H1 (cell line): ENCODE data around the gene BBS9. TPM values are rescaled to one million over a fixed set of nuclear protein-coding genes. Genes with fewer than 3 reads are reported as not detected.

Source experiments
- CTCF ChIA-PET: fragments of 300-600 bp; sonication (Branson Sonifier 250); formaldehyde crosslinking; loops from one replicate; lab custom pipeline; 2021; ENCODE audit not compliant: partially characterized antibody; lab: Charles Lee
- POLR2A ChIA-PET: fragments of 300-600 bp; sonication (Branson Sonifier 250); formaldehyde crosslinking; loops from one replicate; lab custom pipeline; 2021; ENCODE audit warnings: inconsistent platforms; ENCODE audit not compliant: partially characterized antibody; lab: Charles Lee
- DNase-seq, 2 experiments: peaks; one replicate each; pipeline versions ENCODE4 v3.0.0 to v3.0.0-alpha.2; 2010 to 2022; ENCODE audit warnings: low spot score in 2 of 2, low read depth in 1 of 2, mixed read lengths in 1 of 2
- FAIRE-seq: peaks from 2 replicates; lab custom pipeline; 2011; peaks lifted over from hg19 to GRCh38; lab: Jason Lieb, UNC
- H2AFZ ChIP-seq: 2 replicates; pipeline ENCODE4 v1.8.1; 2012; ENCODE audit warnings: low read length, inconsistent platforms
- H2AK5ac ChIP-seq: 2 replicates; pipeline ENCODE4 v1.6.1; 2013; ENCODE audit warnings: low read depth, low read length
- H2BK120ac ChIP-seq: replicated peaks from 2 replicates; pipeline ENCODE3; 2013; ENCODE audit warnings: low read depth, low read length, inconsistent platforms
- H2BK12ac ChIP-seq: 2 replicates; pipeline ENCODE4 v1.6.1; 2013; ENCODE audit warnings: low read depth, low read length
- H2BK15ac ChIP-seq: 2 replicates; pipeline ENCODE4 v1.6.1; 2013; ENCODE audit warnings: low read length
- H2BK20ac ChIP-seq: 2 replicates; pipeline ENCODE4 v1.6.1; 2013; ENCODE audit warnings: low read length
- H2BK5ac ChIP-seq: 2 replicates; pipeline ENCODE4 v1.6.1; 2013; ENCODE audit warnings: low read depth, low read length
- H3K14ac ChIP-seq: 2 replicates; pipeline ENCODE4 v1.6.1; 2013; ENCODE audit warnings: inconsistent platforms; ENCODE audit not compliant: insufficient read length
- H3K18ac ChIP-seq: 2 replicates; pipeline ENCODE4 v1.6.1; 2013; ENCODE audit warnings: low read length; ENCODE audit errors: extremely low read depth
- H3K23ac ChIP-seq: 2 replicates; pipeline ENCODE4 v1.6.1; 2013; ENCODE audit warnings: inconsistent platforms; ENCODE audit not compliant: insufficient read length
- H3K23me2 ChIP-seq: 2 replicates; pipeline ENCODE4 v1.6.1; 2013; ENCODE audit warnings: low read depth, low read length
- H3K27ac ChIP-seq: 2 replicates; pipeline ENCODE4 v1.6.1; 2011; ENCODE audit warnings: low read depth, low read length, inconsistent platforms
- H3K27me3 ChIP-seq, 4 experiments: replicated peaks in 1 of 4; 1 replicate in 1 of 4; 2 replicates in 3 of 4; pipeline versions ENCODE4 v1.6.1 to v1.8.1; 2011 to 2013; ENCODE audit warnings: low read length in 3 of 4, mild to moderate bottlenecking in 3 of 4, inconsistent platforms in 2 of 4, mixed read lengths in 2 of 4, moderate library complexity in 1 of 4; ENCODE audit not compliant: control insufficient read depth in 3 of 4, insufficient read depth in 3 of 4; ENCODE audit errors: extremely low read depth in 1 of 4
- H3K36me3 ChIP-seq, 4 experiments: 2 replicates each; pipeline versions ENCODE4 v1.6.1 to v1.8.1; 2011 to 2013; ENCODE audit warnings: mild to moderate bottlenecking in 4 of 4, low read length in 3 of 4, moderate library complexity in 2 of 4, control low read depth in 1 of 4, inconsistent platforms in 1 of 4; ENCODE audit not compliant: insufficient read depth in 4 of 4, control insufficient read depth in 2 of 4
- H3K4ac ChIP-seq: replicated peaks from 2 replicates; pipeline ENCODE3; 2013; ENCODE audit warnings: low read length, low read depth, mixed read lengths, inconsistent platforms; ENCODE audit not compliant: insufficient read length
- H3K4me1 ChIP-seq, 4 experiments: replicated peaks in 1 of 4; 1 replicate in 1 of 4; 2 replicates in 3 of 4; pipeline versions ENCODE4 v1.6.1 to v1.8.1; 2011 to 2013; ENCODE audit warnings: low read length in 3 of 4, inconsistent platforms in 2 of 4, mixed read lengths in 1 of 4; ENCODE audit not compliant: insufficient read depth in 4 of 4, control insufficient read depth in 3 of 4
- H3K4me2 ChIP-seq, 2 experiments: 2 replicates each; pipeline versions ENCODE4 v1.6.1 to v1.8.1; 2011 to 2013; ENCODE audit warnings: low read depth in 2 of 2, low read length in 2 of 2, control low read depth in 1 of 2, inconsistent platforms in 1 of 2, mild to moderate bottlenecking in 1 of 2; ENCODE audit not compliant: insufficient read depth in 1 of 2
- H3K4me3 ChIP-seq, 4 experiments: fragments of 200-600, 300-600 bp in 1 of 4; sonication (generic), shearing (Covaris generic), sonication (Bioruptor Twin) in 1 of 4; 2 replicates each; pipeline versions ENCODE4 v1.5.1 to v1.8.1; 2011 to 2016; ENCODE audit warnings: low read length in 4 of 4, low read depth in 3 of 4, control low read depth in 2 of 4, inconsistent platforms in 2 of 4, mild to moderate bottlenecking in 2 of 4, mixed read lengths in 1 of 4, moderate library complexity in 1 of 4; ENCODE audit not compliant: insufficient read depth in 2 of 4; ENCODE audit errors: extremely low read depth in 1 of 4
- H3K56ac ChIP-seq: replicated peaks from 2 replicates; pipeline ENCODE3; 2013; ENCODE audit warnings: low read depth, mild to moderate bottlenecking, mixed read lengths, low read length, inconsistent platforms; ENCODE audit not compliant: insufficient read length
- H3K79me1 ChIP-seq: 2 replicates; pipeline ENCODE4 v1.6.1; 2013; ENCODE audit warnings: low read depth, low read length, control low read depth
- H3K79me2 ChIP-seq, 2 experiments: 2 replicates each; pipeline versions ENCODE4 v1.6.1 to v1.8.1; 2012 to 2013; ENCODE audit warnings: low read length in 2 of 2, mild to moderate bottlenecking in 2 of 2, inconsistent platforms in 1 of 2; ENCODE audit not compliant: insufficient read depth in 2 of 2, control insufficient read depth in 1 of 2
- H3K9ac ChIP-seq, 4 experiments: replicated peaks in 1 of 4; 1 replicate in 1 of 4; 2 replicates in 3 of 4; pipeline versions ENCODE4 v1.6.1 to v1.8.1; 2011 to 2013; ENCODE audit warnings: low read depth in 3 of 4, low read length in 3 of 4, control low read depth in 2 of 4, mild to moderate bottlenecking in 2 of 4, moderate library complexity in 2 of 4, inconsistent platforms in 1 of 4; ENCODE audit errors: extremely low read depth in 1 of 4
- H3K9me3 ChIP-seq, 2 experiments: 2 replicates each; pipeline versions ENCODE4 v1.6.1 to v1.8.1; 2012 to 2013; ENCODE audit warnings: mild to moderate bottlenecking in 2 of 2, moderate library complexity in 2 of 2, control low read depth in 1 of 2, inconsistent platforms in 1 of 2, low read depth in 1 of 2, low read length in 1 of 2, mixed read lengths in 1 of 2; ENCODE audit not compliant: insufficient read depth in 2 of 2
- H4K20me1 ChIP-seq, 2 experiments: replicated peaks in 1 of 2; 2 replicates each; pipeline versions ENCODE3 to v1.8.1; 2011 to 2013; ENCODE audit warnings: inconsistent platforms in 2 of 2, low read length in 2 of 2, mild to moderate bottlenecking in 1 of 2; ENCODE audit not compliant: insufficient read depth in 2 of 2, control insufficient read depth in 1 of 2
- H4K5ac ChIP-seq: 2 replicates; pipeline ENCODE4 v1.6.1; 2013; ENCODE audit warnings: low read length, low read depth, mixed read lengths, inconsistent platforms; ENCODE audit not compliant: insufficient read length
- H4K8ac ChIP-seq: 2 replicates; pipeline ENCODE4 v1.8.0; 2013; ENCODE audit warnings: mild to moderate bottlenecking, moderate library complexity, low read length, inconsistent platforms; ENCODE audit not compliant: insufficient read depth; ENCODE audit errors: extremely low read depth
- H4K91ac ChIP-seq: replicated peaks from 2 replicates; pipeline ENCODE3; 2013; ENCODE audit warnings: low read length, mixed read lengths, inconsistent platforms; ENCODE audit not compliant: insufficient read length
- BCL11A ChIP-seq, 2 experiments: IDR thresholded peaks; one replicate each; pipeline ENCODE4 v1.6.1; 2011; ENCODE audit warnings: low read depth in 2 of 2, low read length in 2 of 2, mild to moderate bottlenecking in 2 of 2
- CBX5 ChIP-seq: fragments of 300-800, 300-1000 bp; sonication (generic); IDR thresholded peaks from 2 replicates; pipeline ENCODE4 v1.7.1; 2016; ENCODE audit warnings: antibody characterized with exemption, low read length, low read depth
- CHD2 ChIP-seq: IDR thresholded peaks from 2 replicates; pipeline ENCODE4 v1.6.1; 2012; ENCODE audit warnings: low read length, improper control_type of control experiment
- CREB1 ChIP-seq: IDR thresholded peaks from 2 replicates; pipeline ENCODE4 v1.6.1; 2012; ENCODE audit warnings: inconsistent platforms
- EP300 ChIP-seq, 2 experiments: IDR thresholded peaks; 1 replicate in 1 of 2; 2 replicates in 1 of 2; pipeline ENCODE4 v1.6.1; 2011 to 2012; ENCODE audit warnings: low read depth in 2 of 2, low read length in 2 of 2, mild to moderate bottlenecking in 2 of 2, borderline replicate concordance in 1 of 2, inconsistent platforms in 1 of 2, moderate library complexity in 1 of 2
- EZH2 ChIP-seq: fragments of 200-600 bp; sonication (generic); IDR thresholded peaks from 2 replicates; pipeline ENCODE4 v1.7.1; 2012; ENCODE audit warnings: low read depth, mild to moderate bottlenecking, moderate library complexity, low read length, inconsistent platforms; ENCODE audit not compliant: severe bottlenecking
- KDM4A ChIP-seq: IDR thresholded peaks from one replicate; pipeline ENCODE4 v1.7.1; 2012; ENCODE audit warnings: low read depth, mild to moderate bottlenecking, moderate library complexity, low read length, inconsistent platforms; ENCODE audit not compliant: severe bottlenecking
- PHF8 ChIP-seq: fragments of 200-600 bp; sonication (generic); conservative IDR thresholded peaks from 2 replicates; pipeline ENCODE4 v1.7.1; 2012; ENCODE audit warnings: low read depth, mild to moderate bottlenecking, inconsistent platforms, low read length, moderate library complexity
- RBBP5 ChIP-seq: IDR thresholded peaks from 2 replicates; pipeline ENCODE4 v1.7.1; 2012; ENCODE audit warnings: low read depth, mild to moderate bottlenecking, inconsistent platforms, low read length, moderate library complexity, borderline replicate concordance
- SIX5 ChIP-seq: IDR thresholded peaks from 2 replicates; pipeline ENCODE4 v1.6.1; 2011; ENCODE audit warnings: mild to moderate bottlenecking, low read depth, low read length
- SP2 ChIP-seq: IDR thresholded peaks from 2 replicates; pipeline ENCODE4 v1.6.1; 2012; ENCODE audit warnings: mild to moderate bottlenecking, low read length, inconsistent platforms
- TAF7 ChIP-seq: optimal IDR thresholded peaks from 2 replicates; pipeline ENCODE3; 2011; ENCODE audit warnings: low read depth, mild to moderate bottlenecking, inconsistent platforms, low read length, moderate library complexity, borderline replicate concordance
- TEAD4 ChIP-seq: IDR thresholded peaks from 2 replicates; pipeline ENCODE4 v1.6.1; 2012; ENCODE audit warnings: low read depth, low read length, inconsistent platforms, mixed read lengths
- YY1 ChIP-seq: IDR thresholded peaks from 2 replicates; pipeline ENCODE4 v1.6.1; 2011; ENCODE audit warnings: low read depth, mild to moderate bottlenecking, low read length
- WGBS, 2 experiments: shearing (Covaris generic) in 1 of 2; methylation state at CpG; one replicate each; pipeline versions ENCODE4 v1.1.6 to v1.1.7; 2013 to 2015; ENCODE audit warnings: low lambda C conversion rate in 2 of 2, mixed read lengths in 2 of 2, inconsistent platforms in 1 of 2, low coverage in 1 of 2, missing lambda C conversion rate in 1 of 2; ENCODE audit not compliant: insufficient replicate concordance in 2 of 2, insufficient coverage in 1 of 2, insufficient read length in 1 of 2; ENCODE audit errors: extremely low coverage in 1 of 2, missing lambda C conversion rate in 1 of 2; 5-methylcytosine and 5-hydroxymethylcytosine counted together
- polyA plus RNA-seq, 7 experiments: library from polyadenylated mRNA; depleted of rRNA in 3 of 7; stranded (reverse) in 5 of 7; unstranded in 2 of 7; fragments of >200 nt in 5 of 7; fragments of 200-250 nt in 2 of 7; gene quantifications; 1 replicate in 5 of 7; 2 replicates in 1 of 7; 4 replicates in 1 of 7; pipeline versions ENCODE4 v1.2.1 to v1.2.3, GENCODE V29; 2011 to 2013; ENCODE audit warnings: missing spikeins in 2 of 7, mixed read lengths in 2 of 7
- total RNA-seq: library from RNA; stranded (reverse); fragmentation: NEBNext Ultra II Directional; extraction: Animal tissue kit (Norgen Biotek cat#: 25700); gene quantifications from 2 replicates; pipeline ENCODE4 v1.2.1, GENCODE V29; 2021

BBS9 gene
- total and polyA plus RNA-seq, 2 of the 8 experiments (the other 6 are each of a cell fraction or from before 2014, with no cell fraction given) = 22.3 to 37.0 TPM

GRCh38 chr7:33554576-33554975 lies 425.2 kb downstream of the BBS9 start:
- no peak overlapping the region for H4K8ac ChIP-seq
- no peak overlapping the region for H3K4ac ChIP-seq
- no peak overlapping the region for H4K5ac ChIP-seq
- no peak overlapping the region for H2BK120ac ChIP-seq
- no peaks in the 10 kb centered on the region for H3K4me1 ChIP-seq
- no peak overlapping the region for H3K4me2 ChIP-seq
- H3K9me3 ChIP-seq = no peaks in the 10 kb centered on the region; a peak in 1 of 4 replicates
- no peak for DNase-seq
- H2BK20ac ChIP-seq = no peak overlapping the region
- no peak for TF ChIP-seq CREB1
- TF ChIP-seq EZH2 = no peak
- no peak for TF ChIP-seq TAF7
- no peak for TF ChIP-seq SP2
- TF ChIP-seq CBX5 = no peak
- TF ChIP-seq BCL11A (IDR thresholded peaks at IDR 0.05; ENCODE audit: low read depth in 2 of 2, low read length in 2 of 2) = no peak
- no peak for TF ChIP-seq SIX5
- TF ChIP-seq EP300 (IDR thresholded peaks at IDR 0.05; ENCODE audit: borderline replicate concordance in 1 of 2, low read depth in 2 of 2, low read length in 2 of 2) = no peak
- no peak for TF ChIP-seq CHD2
- TF ChIP-seq KDM4A = no peak
- no peak for TF ChIP-seq YY1
- TF ChIP-seq PHF8 = no peak
- TF ChIP-seq TEAD4 = no peak
- no peak for TF ChIP-seq RBBP5
- no peaks in the 10 kb centered on the region; a peak in 1 of 8 replicates for H3K36me3 ChIP-seq
- H3K23ac ChIP-seq = no peak overlapping the region
- WGBS, 2 experiments = 83% methylated on average over 4 of the region's 4 CpGs; no CpG with 5 or more reads in 1 of the 2 experiments
- H4K20me1 ChIP-seq = no peaks in the 10 kb centered on the region
- no peak overlapping the region for H2BK12ac ChIP-seq
- no peak overlapping the region for H3K27ac ChIP-seq
- no peak overlapping the region for H2BK5ac ChIP-seq
- H3K9ac ChIP-seq = no peak overlapping the region
- H3K23me2 ChIP-seq = peaks cover 1% of the 10 kb centered on the region; the same call in 1 of the 2 replicates
- H2AK5ac ChIP-seq = no peak overlapping the region
- no peak overlapping the region for H3K4me3 ChIP-seq
- H2BK15ac ChIP-seq = no peak overlapping the region
- no peak overlapping the region for H4K91ac ChIP-seq
- H2AFZ ChIP-seq = no peak overlapping the region
- H3K27me3 ChIP-seq = no peaks in the 10 kb centered on the region
- H3K79me2 ChIP-seq = no peaks in the 10 kb centered on the region
- no peak overlapping the region for H3K14ac ChIP-seq
- H3K56ac ChIP-seq = no peak overlapping the region
- ChIA-PET POLR2A (no interaction called here), CTCF (interaction anchor here (1.2 to 1.5 kb wide), 3 partner anchors 10 to 92 kb away, joined by 3 to 6 read pairs (median 5); no protein-coding TSS in a partner anchor)
- no peak overlapping the region for H3K18ac ChIP-seq
- FAIRE-seq = no peak
- H3K79me1 ChIP-seq = no peaks in the 10 kb centered on the region
